GM23338 (cell line): ENCODE measurements around the gene MCC. TPM values are rescaled to one million over a fixed set of nuclear protein-coding genes. Genes with fewer than 3 reads are reported as not detected.

Source experiments
- ATAC-seq: fragments of 200-7000 bp; cut with Tn5 transposase; 3 replicates; pipeline ENCODE4 v1.9.1; 2020
- DNase-seq: peaks from one replicate; pipeline ENCODE4 v3.0.0-alpha.2; 2015; ENCODE audit warnings: low spot score
- H2AFZ ChIP-seq: fragments of 200-600 bp; sonication (generic); 2 replicates; pipeline ENCODE4 v1.8.0; 2016; ENCODE audit warnings: antibody characterized with exemption, mild to moderate bottlenecking, moderate library complexity
- H3F3A ChIP-seq: fragments of 200-600 bp; sonication (generic); replicated peaks from 2 replicates; pipeline ENCODE4 v1.8.0; 2017; ENCODE audit warnings: antibody characterized with exemption, mixed run types, low read depth
- H3K27ac ChIP-seq: fragments of 200-600 bp; sonication (generic); 2 replicates; pipeline ENCODE4 v1.6.1; 2016; ENCODE audit warnings: low read depth
- H3K27me3 ChIP-seq: fragments of 200-600 bp; sonication (generic); 2 replicates; pipeline ENCODE4 v1.8.0; 2016; ENCODE audit warnings: mild to moderate bottlenecking, mixed run types, moderate library complexity; ENCODE audit not compliant: insufficient read depth
- H3K36me3 ChIP-seq: fragments of 200-600 bp; sonication (generic); 2 replicates; pipeline ENCODE4 v1.8.0; 2016; ENCODE audit warnings: mild to moderate bottlenecking; ENCODE audit not compliant: insufficient read depth
- H3K4me1 ChIP-seq: fragments of 200-600 bp; sonication (generic); 2 replicates; pipeline ENCODE4 v1.8.0; 2016; ENCODE audit warnings: mild to moderate bottlenecking, moderate library complexity; ENCODE audit not compliant: insufficient read depth
- H3K4me2 ChIP-seq: fragments of 200-600 bp; sonication (generic); 2 replicates; pipeline ENCODE4 v1.7.1; 2017; ENCODE audit warnings: mixed run types
- H3K4me3 ChIP-seq: fragments of 200-600 bp; sonication (generic); 2 replicates; pipeline ENCODE4 v1.6.1; 2016; ENCODE audit warnings: mixed run types
- H3K79me2 ChIP-seq: fragments of 200-600 bp; sonication (generic); replicated peaks from 2 replicates; pipeline ENCODE4 v1.8.0; 2017; ENCODE audit warnings: mild to moderate bottlenecking; ENCODE audit not compliant: insufficient read depth
- H3K9me2 ChIP-seq: fragments of 200-600 bp; sonication (generic); 2 replicates; pipeline ENCODE4 v1.8.0; 2017; ENCODE audit not compliant: insufficient read depth
- H4K20me1 ChIP-seq: fragments of 200-600 bp; sonication (generic); replicated peaks from 2 replicates; pipeline ENCODE4 v1.8.0; 2017; ENCODE audit warnings: mild to moderate bottlenecking; ENCODE audit not compliant: insufficient read depth
- H3K27ac Mint-ChIP-seq: 2 replicates; pipeline ENCODE4 v1.8.0; 2020; ENCODE audit warnings: inconsistent platforms, mild to moderate bottlenecking, moderate library complexity, mixed read lengths
- H3K27me3 Mint-ChIP-seq: 3 replicates; pipeline ENCODE4 v1.8.0; 2022; ENCODE audit warnings: low read depth, mild to moderate bottlenecking, moderate library complexity, mixed read lengths, inconsistent platforms; ENCODE audit not compliant: insufficient read depth, poor library complexity
- H3K36me3 Mint-ChIP-seq: 3 replicates; pipeline ENCODE4 v1.8.0; 2021; ENCODE audit warnings: low read depth, mild to moderate bottlenecking, inconsistent platforms, moderate library complexity, mixed read lengths
- H3K4me1 Mint-ChIP-seq: 3 replicates; pipeline ENCODE4 v1.8.0; 2020; ENCODE audit warnings: mild to moderate bottlenecking, inconsistent platforms, mixed read lengths
- H3K4me3 Mint-ChIP-seq: 3 replicates; pipeline ENCODE4 v1.8.0; 2021; ENCODE audit warnings: moderate library complexity, mild to moderate bottlenecking, inconsistent platforms, mixed read lengths
- H3K9me3 Mint-ChIP-seq: 3 replicates; pipeline ENCODE4 v1.8.0; 2020; ENCODE audit warnings: moderate library complexity, mild to moderate bottlenecking, inconsistent platforms, mixed read lengths
- CREB1 ChIP-seq: fragments of 250-450 bp; sonication (Bioruptor Pico); IDR thresholded peaks from 2 replicates; pipeline ENCODE4 v1.5.0; 2020; ENCODE audit warnings: low read depth, mild to moderate bottlenecking, moderate library complexity
- EZH2 ChIP-seq: fragments of 200-600 bp; sonication (generic); IDR thresholded peaks from one replicate; pipeline ENCODE4 v1.8.0; 2017; ENCODE audit warnings: antibody characterized with exemption, mild to moderate bottlenecking, low read depth; ENCODE audit not compliant: unreplicated experiment
- EZH2phosphoT487 ChIP-seq: fragments of 200-600 bp; sonication (generic); IDR thresholded peaks from one replicate; pipeline ENCODE4 v1.8.1; 2018; ENCODE audit warnings: antibody characterized with exemption; ENCODE audit not compliant: unreplicated experiment
- JUNB ChIP-seq: IDR thresholded peaks from one replicate; pipeline ENCODE4 v1.6.1; 2016; ENCODE audit warnings: antibody characterized with exemption; ENCODE audit not compliant: unreplicated experiment
- NANOG ChIP-seq: IDR thresholded peaks from 2 replicates; pipeline ENCODE4 v1.6.1; 2016; ENCODE audit warnings: antibody characterized with exemption, borderline replicate concordance
- POLR2AphosphoS5 ChIP-seq: IDR thresholded peaks from 2 replicates; pipeline ENCODE4 v1.6.1; 2016; ENCODE audit warnings: antibody characterized with exemption, low read depth
- ZNF114 ChIP-seq: fragments of 250-450 bp; sonication (Bioruptor Pico); IDR thresholded peaks from 2 replicates; pipeline ENCODE4 v1.5.0; 2020; ENCODE audit warnings: mild to moderate bottlenecking, moderate library complexity
- ZNF331 ChIP-seq: fragments of 250-450 bp; sonication (Bioruptor Pico); IDR thresholded peaks from 2 replicates; pipeline ENCODE4 v1.5.0; 2020; ENCODE audit warnings: low read depth, mild to moderate bottlenecking, moderate library complexity
- ZNF462 ChIP-seq: fragments of 250-450 bp; sonication (Bioruptor Pico); IDR thresholded peaks from 2 replicates; pipeline ENCODE4 v1.5.0; 2020; ENCODE audit warnings: mild to moderate bottlenecking, moderate library complexity
- polyA plus RNA-seq: library from polyadenylated mRNA; unstranded; fragments of >200 nt; fragmentation: Nextera tagmentation; extraction: Ambion mirVana; gene quantifications from 2 replicates; pipeline ENCODE4 v1.2.1, GENCODE V29; 2016
- total RNA-seq: library from RNA; depleted of rRNA; stranded (reverse); fragments of >200 nt; shearing (Covaris generic); gene quantifications from 2 replicates; pipeline ENCODE4 v1.2.3, GENCODE V29; 2014
- TF ChIP-seq, protein P1 (sequence below), 2 experiments: fragments of 200-600 bp in 1 of 2; sonication (generic) in 1 of 2; conservative IDR thresholded peaks; 2 replicates each; pipeline versions ENCODE4 v1.5.1 to v1.6.1; 2016 to 2017; ENCODE audit warnings: antibody characterized with exemption in 2 of 2, low read depth in 2 of 2, mild to moderate bottlenecking in 2 of 2, moderate library complexity in 1 of 2
- TF ChIP-seq, protein P2 (sequence below): IDR thresholded peaks from 2 replicates; pipeline ENCODE4 v1.6.1; 2016; ENCODE audit warnings: antibody characterized with exemption

The MCC gene
- total and polyA plus RNA-seq, 2 experiments from 2014 or later, result 3.8 to 10.1 TPM

GRCh38 chr5:113098378-113098777 lies 389.9 kb downstream of the MCC start (continued):
- no peak for TF ChIP-seq EZH2
- TF ChIP-seq, protein P1, sequence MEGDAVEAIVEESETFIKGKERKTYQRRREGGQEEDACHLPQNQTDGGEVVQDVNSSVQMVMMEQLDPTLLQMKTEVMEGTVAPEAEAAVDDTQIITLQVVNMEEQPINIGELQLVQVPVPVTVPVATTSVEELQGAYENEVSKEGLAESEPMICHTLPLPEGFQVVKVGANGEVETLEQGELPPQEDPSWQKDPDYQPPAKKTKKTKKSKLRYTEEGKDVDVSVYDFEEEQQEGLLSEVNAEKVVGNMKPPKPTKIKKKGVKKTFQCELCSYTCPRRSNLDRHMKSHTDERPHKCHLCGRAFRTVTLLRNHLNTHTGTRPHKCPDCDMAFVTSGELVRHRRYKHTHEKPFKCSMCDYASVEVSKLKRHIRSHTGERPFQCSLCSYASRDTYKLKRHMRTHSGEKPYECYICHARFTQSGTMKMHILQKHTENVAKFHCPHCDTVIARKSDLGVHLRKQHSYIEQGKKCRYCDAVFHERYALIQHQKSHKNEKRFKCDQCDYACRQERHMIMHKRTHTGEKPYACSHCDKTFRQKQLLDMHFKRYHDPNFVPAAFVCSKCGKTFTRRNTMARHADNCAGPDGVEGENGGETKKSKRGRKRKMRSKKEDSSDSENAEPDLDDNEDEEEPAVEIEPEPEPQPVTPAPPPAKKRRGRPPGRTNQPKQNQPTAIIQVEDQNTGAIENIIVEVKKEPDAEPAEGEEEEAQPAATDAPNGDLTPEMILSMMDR (conservative IDR thresholded peaks at IDR 0.05; ENCODE audit: low read depth in 2 of 2), result no peak
- TF ChIP-seq EZH2phosphoT487, result no peak
- TF ChIP-seq POLR2AphosphoS5, result no peak
- no peak for TF ChIP-seq CREB1

- H3K36me3 ChIP-seq, result no peaks in the 10 kb centered on the region
- no peak for TF ChIP-seq EZH2
- no peak for TF ChIP-seq ZNF331 (CRISPR knock-in tag)
- TF ChIP-seq CREB1, result no peak
- TF ChIP-seq, protein P1 (conservative IDR thresholded peaks at IDR 0.05; ENCODE audit: low read depth in 2 of 2), result no peak
- TF ChIP-seq JUNB, result no peak
- TF ChIP-seq NANOG, result no peak
- no peak for TF ChIP-seq ZNF462 (CRISPR knock-in tag)
- TF ChIP-seq, protein P2, sequence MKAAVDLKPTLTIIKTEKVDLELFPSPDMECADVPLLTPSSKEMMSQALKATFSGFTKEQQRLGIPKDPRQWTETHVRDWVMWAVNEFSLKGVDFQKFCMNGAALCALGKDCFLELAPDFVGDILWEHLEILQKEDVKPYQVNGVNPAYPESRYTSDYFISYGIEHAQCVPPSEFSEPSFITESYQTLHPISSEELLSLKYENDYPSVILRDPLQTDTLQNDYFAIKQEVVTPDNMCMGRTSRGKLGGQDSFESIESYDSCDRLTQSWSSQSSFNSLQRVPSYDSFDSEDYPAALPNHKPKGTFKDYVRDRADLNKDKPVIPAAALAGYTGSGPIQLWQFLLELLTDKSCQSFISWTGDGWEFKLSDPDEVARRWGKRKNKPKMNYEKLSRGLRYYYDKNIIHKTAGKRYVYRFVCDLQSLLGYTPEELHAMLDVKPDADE, result no peak
- TF ChIP-seq ZNF114, result no peak
- H3K27ac ChIP-seq, result no peak overlapping the region
These were observed 392.4 kb downstream of the MCC start for GRCh38 chr5:113095831-113096230.

More at GRCh38 chr5:113095831-113096230, 392.4 kb downstream of the MCC start:
- no peaks in the 10 kb centered on the region; the same call in 2 of the 3 replicates for H3K9me3 Mint-ChIP-seq
- no peaks in the 10 kb centered on the region for H3K4me1 ChIP-seq
- no peak overlapping the region for H3K4me2 ChIP-seq
- no peak for DNase-seq
- no peak for ATAC-seq
- no peaks in the 10 kb centered on the region for H3K36me3 Mint-ChIP-seq
- no peaks in the 10 kb centered on the region for H3K4me1 Mint-ChIP-seq
- H3K9me2 ChIP-seq, result no peaks in the 10 kb centered on the region
- H2AFZ ChIP-seq, result no peak overlapping the region
- no peak overlapping the region for H3K27ac Mint-ChIP-seq
- H3K4me3 ChIP-seq, result no peak overlapping the region
- no peaks in the 10 kb centered on the region for H3K27me3 Mint-ChIP-seq
- no peak overlapping the region for H3K4me3 Mint-ChIP-seq
- no peaks in the 10 kb centered on the region for H3F3A ChIP-seq
- no peaks in the 10 kb centered on the region for H3K79me2 ChIP-seq
- H4K20me1 ChIP-seq, result no peaks in the 10 kb centered on the region
- no peaks in the 10 kb centered on the region for H3K27me3 ChIP-seq
